ENCODE results near the gene PRDM13. TPM values are rescaled to one million over a fixed set of nuclear protein-coding genes. Genes with fewer than 3 reads are reported as not detected.
"Not testable (repeated sequence)": the region's sequence is repeated elsewhere in the genome, so short reads cannot be mapped to it uniquely, and the experiment has no call there.

PRDM13 gene
- total and polyA plus RNA-seq, 4 donors: not detected

DNA sequence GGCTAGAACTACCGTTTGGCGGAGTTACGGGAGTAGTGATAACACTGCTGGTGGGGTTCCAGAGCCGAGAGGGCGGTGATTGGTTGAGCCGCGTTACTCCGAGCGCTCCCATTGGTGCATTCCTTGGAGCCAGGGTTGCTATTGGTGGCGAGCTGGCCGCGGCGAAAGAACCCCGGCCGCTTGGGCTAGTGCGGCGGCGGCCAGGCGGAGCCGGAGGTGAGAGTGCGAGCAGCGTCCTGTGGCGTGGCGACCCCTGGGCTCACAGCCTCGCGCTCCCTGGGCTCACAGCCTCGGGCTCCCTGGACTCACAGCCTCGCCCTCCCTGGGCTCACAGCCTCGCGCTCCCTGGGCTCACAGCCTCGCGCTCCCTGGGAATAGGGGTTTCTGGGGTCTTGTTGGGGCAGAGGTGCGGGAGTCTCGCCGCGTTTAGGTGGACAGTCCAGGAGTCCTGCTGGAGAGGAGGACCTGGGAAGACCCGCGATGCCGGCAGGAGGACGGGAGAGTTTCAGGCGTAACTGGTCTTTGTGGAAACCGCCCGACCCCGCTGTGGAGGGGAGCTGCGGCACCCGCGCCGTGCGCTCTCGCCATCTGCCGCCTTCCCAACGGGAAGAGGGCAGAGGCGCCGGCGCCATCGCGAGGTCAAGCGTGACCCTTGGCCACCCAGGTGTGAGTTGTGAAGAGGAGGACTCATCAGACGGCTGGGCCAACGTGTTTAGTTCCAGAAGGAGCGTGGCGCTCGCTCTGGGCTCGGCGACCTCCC lies 12.2 kb downstream of the PRDM13 start:
- H3K27ac ChIP-seq (ENCODE audit: low read depth in 1 of 2, low read length in 2 of 2): no peak overlapping the region
- WGBS: 10% methylated on average over 65 of the region's 65 CpGs
- DNase-seq (ENCODE audit: low spot score): no peak
- H3K9me3 ChIP-seq (ENCODE audit: control insufficient read depth in 4 of 4, low read length in 3 of 4): peaks cover 0 to 4% (median 0%) of the 10 kb centered on the region in 4 donors
- TF ChIP-seq, protein P1, sequence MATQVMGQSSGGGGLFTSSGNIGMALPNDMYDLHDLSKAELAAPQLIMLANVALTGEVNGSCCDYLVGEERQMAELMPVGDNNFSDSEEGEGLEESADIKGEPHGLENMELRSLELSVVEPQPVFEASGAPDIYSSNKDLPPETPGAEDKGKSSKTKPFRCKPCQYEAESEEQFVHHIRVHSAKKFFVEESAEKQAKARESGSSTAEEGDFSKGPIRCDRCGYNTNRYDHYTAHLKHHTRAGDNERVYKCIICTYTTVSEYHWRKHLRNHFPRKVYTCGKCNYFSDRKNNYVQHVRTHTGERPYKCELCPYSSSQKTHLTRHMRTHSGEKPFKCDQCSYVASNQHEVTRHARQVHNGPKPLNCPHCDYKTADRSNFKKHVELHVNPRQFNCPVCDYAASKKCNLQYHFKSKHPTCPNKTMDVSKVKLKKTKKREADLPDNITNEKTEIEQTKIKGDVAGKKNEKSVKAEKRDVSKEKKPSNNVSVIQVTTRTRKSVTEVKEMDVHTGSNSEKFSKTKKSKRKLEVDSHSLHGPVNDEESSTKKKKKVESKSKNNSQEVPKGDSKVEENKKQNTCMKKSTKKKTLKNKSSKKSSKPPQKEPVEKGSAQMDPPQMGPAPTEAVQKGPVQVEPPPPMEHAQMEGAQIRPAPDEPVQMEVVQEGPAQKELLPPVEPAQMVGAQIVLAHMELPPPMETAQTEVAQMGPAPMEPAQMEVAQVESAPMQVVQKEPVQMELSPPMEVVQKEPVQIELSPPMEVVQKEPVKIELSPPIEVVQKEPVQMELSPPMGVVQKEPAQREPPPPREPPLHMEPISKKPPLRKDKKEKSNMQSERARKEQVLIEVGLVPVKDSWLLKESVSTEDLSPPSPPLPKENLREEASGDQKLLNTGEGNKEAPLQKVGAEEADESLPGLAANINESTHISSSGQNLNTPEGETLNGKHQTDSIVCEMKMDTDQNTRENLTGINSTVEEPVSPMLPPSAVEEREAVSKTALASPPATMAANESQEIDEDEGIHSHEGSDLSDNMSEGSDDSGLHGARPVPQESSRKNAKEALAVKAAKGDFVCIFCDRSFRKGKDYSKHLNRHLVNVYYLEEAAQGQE (IDR thresholded peaks at IDR 0.05): no peak
- TF ChIP-seq HNF4A (conservative IDR thresholded peaks at IDR 0.05) (no peak), TAF1 (conservative IDR thresholded peaks at IDR 0.05) (no peak), SP1 (IDR thresholded peaks at IDR 0.05) (no peak)
- TF ChIP-seq, protein P2, sequence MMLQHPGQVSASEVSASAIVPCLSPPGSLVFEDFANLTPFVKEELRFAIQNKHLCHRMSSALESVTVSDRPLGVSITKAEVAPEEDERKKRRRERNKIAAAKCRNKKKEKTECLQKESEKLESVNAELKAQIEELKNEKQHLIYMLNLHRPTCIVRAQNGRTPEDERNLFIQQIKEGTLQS (IDR thresholded peaks at IDR 0.05): no peak
- TF ChIP-seq, protein P3, sequence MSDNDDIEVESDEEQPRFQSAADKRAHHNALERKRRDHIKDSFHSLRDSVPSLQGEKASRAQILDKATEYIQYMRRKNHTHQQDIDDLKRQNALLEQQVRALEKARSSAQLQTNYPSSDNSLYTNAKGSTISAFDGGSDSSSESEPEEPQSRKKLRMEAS (IDR thresholded peaks at IDR 0.05): no peak
- no peak overlapping the region for H3K4me3 ChIP-seq (ENCODE audit: low read depth in 1 of 3, low read length in 3 of 3)
- no peak overlapping the region for H3K9ac ChIP-seq (ENCODE audit: low read depth in 1 of 2, low read length in 2 of 2)
- no peaks in the 10 kb centered on the region for H3K36me3 ChIP-seq (ENCODE audit: control insufficient read depth in 4 of 4, insufficient read depth in 3 of 4, low read depth in 1 of 4, low read length in 3 of 4)
- peaks cover 5 to 36% (median 15%) of the 10 kb centered on the region in 4 donors for H3K27me3 ChIP-seq (ENCODE audit: control insufficient read depth in 4 of 4, insufficient read depth in 4 of 4, low read length in 3 of 4)
- H3K4me1 ChIP-seq (ENCODE audit: control insufficient read depth in 4 of 4, insufficient read depth in 4 of 4, low read length in 3 of 4): peaks cover 9 to 13% (median 11%) of the 10 kb centered on the region in 4 donors

DNA sequence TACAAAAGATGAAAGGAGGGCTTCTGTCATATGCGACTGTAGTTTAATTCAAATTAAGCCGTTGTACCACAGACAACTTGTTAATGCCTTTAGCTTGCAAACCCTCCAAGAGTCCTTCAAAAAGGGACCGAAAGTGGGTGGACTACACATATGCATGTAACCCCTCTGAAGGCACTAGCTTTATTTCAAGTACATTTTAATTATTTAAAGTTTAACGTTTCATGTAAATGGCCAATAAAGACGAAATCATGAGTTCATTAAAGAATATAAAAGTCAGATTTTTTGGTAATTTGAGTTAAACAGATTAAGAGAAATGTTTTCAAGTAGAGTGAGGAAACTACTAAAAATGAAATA lies 12.8 kb downstream of the PRDM13 start:
- no peaks in the 10 kb centered on the region for H3K36me3 ChIP-seq (ENCODE audit: control insufficient read depth in 4 of 4, insufficient read depth in 3 of 4, low read depth in 1 of 4, low read length in 3 of 4)
- no peak overlapping the region for H3K4me3 ChIP-seq (ENCODE audit: low read depth in 1 of 3, low read length in 3 of 3)
- 20% methylated on average over 5 of the region's 5 CpGs for WGBS
- H3K27ac ChIP-seq (ENCODE audit: low read depth in 1 of 2, low read length in 2 of 2): no peak overlapping the region
- peaks cover 0 to 4% (median 0%) of the 10 kb centered on the region in 4 donors for H3K9me3 ChIP-seq (ENCODE audit: control insufficient read depth in 4 of 4, low read length in 3 of 4)
- peaks cover 3 to 34% (median 13%) of the 10 kb centered on the region in 4 donors for H3K27me3 ChIP-seq (ENCODE audit: control insufficient read depth in 4 of 4, insufficient read depth in 4 of 4, low read length in 3 of 4)
- TF ChIP-seq HNF4A (conservative IDR thresholded peaks at IDR 0.05) (no peak), RXRA (IDR thresholded peaks at IDR 0.05) (no peak), HNF4G (IDR thresholded peaks at IDR 0.05) (no peak), EGR1 (IDR thresholded peaks at IDR 0.05; ENCODE audit: low read depth in 2 of 2) (no peak)
- TF ChIP-seq, protein P2 (IDR thresholded peaks at IDR 0.05): no peak
- TF ChIP-seq, protein P4, sequence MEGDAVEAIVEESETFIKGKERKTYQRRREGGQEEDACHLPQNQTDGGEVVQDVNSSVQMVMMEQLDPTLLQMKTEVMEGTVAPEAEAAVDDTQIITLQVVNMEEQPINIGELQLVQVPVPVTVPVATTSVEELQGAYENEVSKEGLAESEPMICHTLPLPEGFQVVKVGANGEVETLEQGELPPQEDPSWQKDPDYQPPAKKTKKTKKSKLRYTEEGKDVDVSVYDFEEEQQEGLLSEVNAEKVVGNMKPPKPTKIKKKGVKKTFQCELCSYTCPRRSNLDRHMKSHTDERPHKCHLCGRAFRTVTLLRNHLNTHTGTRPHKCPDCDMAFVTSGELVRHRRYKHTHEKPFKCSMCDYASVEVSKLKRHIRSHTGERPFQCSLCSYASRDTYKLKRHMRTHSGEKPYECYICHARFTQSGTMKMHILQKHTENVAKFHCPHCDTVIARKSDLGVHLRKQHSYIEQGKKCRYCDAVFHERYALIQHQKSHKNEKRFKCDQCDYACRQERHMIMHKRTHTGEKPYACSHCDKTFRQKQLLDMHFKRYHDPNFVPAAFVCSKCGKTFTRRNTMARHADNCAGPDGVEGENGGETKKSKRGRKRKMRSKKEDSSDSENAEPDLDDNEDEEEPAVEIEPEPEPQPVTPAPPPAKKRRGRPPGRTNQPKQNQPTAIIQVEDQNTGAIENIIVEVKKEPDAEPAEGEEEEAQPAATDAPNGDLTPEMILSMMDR (IDR thresholded peaks at IDR 0.05; ENCODE audit: low read depth, low read length, missing input control): no peak
- TF ChIP-seq, protein P3 (IDR thresholded peaks at IDR 0.05): no peak
- TF ChIP-seq, protein P5, sequence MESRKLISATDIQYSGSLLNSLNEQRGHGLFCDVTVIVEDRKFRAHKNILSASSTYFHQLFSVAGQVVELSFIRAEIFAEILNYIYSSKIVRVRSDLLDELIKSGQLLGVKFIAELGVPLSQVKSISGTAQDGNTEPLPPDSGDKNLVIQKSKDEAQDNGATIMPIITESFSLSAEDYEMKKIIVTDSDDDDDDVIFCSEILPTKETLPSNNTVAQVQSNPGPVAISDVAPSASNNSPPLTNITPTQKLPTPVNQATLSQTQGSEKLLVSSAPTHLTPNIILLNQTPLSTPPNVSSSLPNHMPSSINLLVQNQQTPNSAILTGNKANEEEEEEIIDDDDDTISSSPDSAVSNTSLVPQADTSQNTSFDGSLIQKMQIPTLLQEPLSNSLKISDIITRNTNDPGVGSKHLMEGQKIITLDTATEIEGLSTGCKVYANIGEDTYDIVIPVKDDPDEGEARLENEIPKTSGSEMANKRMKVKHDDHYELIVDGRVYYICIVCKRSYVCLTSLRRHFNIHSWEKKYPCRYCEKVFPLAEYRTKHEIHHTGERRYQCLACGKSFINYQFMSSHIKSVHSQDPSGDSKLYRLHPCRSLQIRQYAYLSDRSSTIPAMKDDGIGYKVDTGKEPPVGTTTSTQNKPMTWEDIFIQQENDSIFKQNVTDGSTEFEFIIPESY (IDR thresholded peaks at IDR 0.05): no peak
- no peak for DNase-seq (ENCODE audit: low spot score)
- H3K9ac ChIP-seq (ENCODE audit: low read depth in 1 of 2, low read length in 2 of 2): no peak overlapping the region
- H3K4me1 ChIP-seq (ENCODE audit: control insufficient read depth in 4 of 4, insufficient read depth in 4 of 4, low read length in 3 of 4): peaks cover 3 to 7% (median 6%) of the 10 kb centered on the region in 4 donors

DNA sequence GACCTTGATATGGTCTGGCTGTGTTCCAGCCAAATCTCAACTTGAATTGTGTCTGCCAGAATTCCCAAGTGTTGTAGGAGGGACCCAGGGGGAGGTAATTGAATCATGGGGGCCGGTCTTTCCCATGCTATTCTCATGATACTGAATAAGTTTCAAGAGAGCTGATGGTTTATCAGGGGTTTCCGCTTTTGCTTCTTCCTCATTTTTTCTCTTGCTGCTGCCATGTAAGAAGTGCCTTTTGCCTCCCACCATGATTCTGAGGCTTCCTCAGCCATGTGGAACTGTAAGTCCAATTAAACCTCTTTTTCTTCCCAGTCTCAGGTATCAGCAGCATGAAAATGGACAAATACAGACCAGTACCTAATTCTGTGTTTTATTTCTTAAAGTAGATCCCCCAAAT lies 15.4 kb downstream of the PRDM13 start:
- H3K4me1 ChIP-seq (ENCODE audit: control insufficient read depth in 4 of 4, insufficient read depth in 4 of 4, low read length in 3 of 4); H3K9ac ChIP-seq (ENCODE audit: low read depth in 1 of 2, low read length in 2 of 2); H3K36me3 ChIP-seq (ENCODE audit: control insufficient read depth in 4 of 4, insufficient read depth in 3 of 4, low read depth in 1 of 4, low read length in 3 of 4); DNase-seq (ENCODE audit: low spot score); H3K9me3 ChIP-seq (ENCODE audit: control insufficient read depth in 4 of 4, low read length in 3 of 4); H3K27ac ChIP-seq (ENCODE audit: low read depth in 1 of 2, low read length in 2 of 2); H3K4me3 ChIP-seq (ENCODE audit: low read depth in 1 of 3, low read length in 3 of 3): not testable (repeated sequence)
- 87% methylated on average over 2 of the region's 2 CpGs for WGBS
- peaks cover 0 to 23% (median 10%) of the 10 kb centered on the region in 4 donors for H3K27me3 ChIP-seq (ENCODE audit: control insufficient read depth in 4 of 4, insufficient read depth in 4 of 4, low read length in 3 of 4)

All from liver (tissue), 9 donors.